ENCODE results near the gene TMEM213.

The TMEM213 gene

DNA sequence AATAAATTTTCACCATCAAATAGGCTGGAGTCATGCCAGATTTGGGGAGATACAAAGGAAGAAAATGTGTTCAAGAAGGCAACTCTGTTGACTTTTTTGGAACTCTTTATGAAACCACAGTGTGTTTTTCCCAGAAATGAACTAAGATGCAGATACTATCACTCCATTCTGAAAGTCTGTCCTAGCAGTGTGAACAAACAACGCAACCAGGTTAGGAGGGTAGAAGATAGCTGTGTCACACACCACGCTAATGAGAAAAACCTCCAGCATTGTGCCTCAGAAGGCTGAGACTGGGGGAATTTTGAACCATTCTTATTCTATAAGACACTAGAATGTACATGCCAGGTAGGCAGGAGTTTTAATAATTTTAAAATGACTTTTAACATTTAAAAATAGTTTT, 16.2 kb downstream of the TMEM213 start:
- peak overlapping the region; percentile 14 for H3K4me3 Mint-ChIP-seq
- H3K9me3 Mint-ChIP-seq = peaks cover 5% of the 10 kb centered on the region
- peaks cover 30% of the 10 kb centered on the region for H3K4me1 Mint-ChIP-seq (ENCODE audit: low read depth)
- H3K36me3 Mint-ChIP-seq (ENCODE audit: low read depth) = no peaks in the 10 kb centered on the region
- peak overlapping the region; percentile 84 for H3K27ac Mint-ChIP-seq
- peaks cover 4% of the 10 kb centered on the region for H3K27me3 Mint-ChIP-seq (ENCODE audit: low read depth)

DNA sequence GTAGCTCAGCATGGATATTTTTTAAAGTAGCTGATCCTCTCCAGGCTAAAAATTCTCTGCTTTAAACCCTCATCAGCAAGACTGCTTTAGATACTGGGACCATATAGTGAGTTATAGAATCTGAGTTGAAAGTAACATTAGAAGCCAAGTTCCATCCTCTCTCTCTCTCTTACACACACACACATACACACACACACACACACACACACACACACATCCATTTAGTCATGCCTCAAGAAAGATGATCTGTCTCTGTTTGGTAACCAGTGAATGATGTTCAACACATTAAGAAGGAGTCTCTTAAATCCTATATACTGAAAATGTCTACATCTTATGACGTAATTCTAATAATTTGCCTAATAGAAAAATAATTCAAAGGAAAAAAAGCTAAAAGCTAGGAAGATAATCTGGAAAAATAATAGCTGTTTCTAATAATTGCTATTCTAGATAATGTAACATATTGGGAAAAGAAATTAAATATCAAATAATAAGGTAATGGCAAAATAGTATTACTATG, 17.1 kb downstream of the TMEM213 start:
- Mint-ChIP-seq H3K27ac (peak overlapping the region; percentile 0), H3K9me3 (peaks cover 5% of the 10 kb centered on the region), H3K27me3 (ENCODE audit: low read depth) (peaks cover 4% of the 10 kb centered on the region), H3K4me3 (peak overlapping the region; percentile 1), H3K36me3 (ENCODE audit: low read depth) (no peaks in the 10 kb centered on the region), H3K4me1 (ENCODE audit: low read depth) (peaks cover 30% of the 10 kb centered on the region)

DNA sequence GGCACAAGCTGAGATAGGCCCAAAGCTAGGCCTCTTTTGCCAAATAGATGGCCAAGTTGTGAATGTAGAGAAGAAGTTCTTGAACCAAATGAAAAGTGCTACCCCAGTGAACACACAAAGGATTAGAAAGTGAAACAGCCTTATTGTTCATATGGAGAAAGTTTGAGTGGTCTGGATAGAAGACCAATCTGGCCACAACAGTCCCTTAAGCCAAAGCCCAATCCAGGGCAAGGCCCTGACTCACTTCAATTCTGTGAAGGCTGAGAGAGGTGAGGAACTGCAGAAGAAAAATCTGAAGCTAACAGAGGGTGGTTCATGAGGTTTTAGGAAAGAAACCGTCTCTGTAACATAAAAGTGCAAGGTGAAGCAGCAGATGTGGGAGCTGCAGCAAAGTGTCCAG, 18.9 kb downstream of the TMEM213 start:
- no peak overlapping the region for H3K4me3 Mint-ChIP-seq
- peaks cover 5% of the 10 kb centered on the region for H3K9me3 Mint-ChIP-seq
- no peaks in the 10 kb centered on the region for H3K36me3 Mint-ChIP-seq (ENCODE audit: low read depth)
- H3K27me3 Mint-ChIP-seq (ENCODE audit: low read depth) = no peaks in the 10 kb centered on the region
- peaks cover 30% of the 10 kb centered on the region for H3K4me1 Mint-ChIP-seq (ENCODE audit: low read depth)
- no peak overlapping the region for H3K27ac Mint-ChIP-seq

DNA sequence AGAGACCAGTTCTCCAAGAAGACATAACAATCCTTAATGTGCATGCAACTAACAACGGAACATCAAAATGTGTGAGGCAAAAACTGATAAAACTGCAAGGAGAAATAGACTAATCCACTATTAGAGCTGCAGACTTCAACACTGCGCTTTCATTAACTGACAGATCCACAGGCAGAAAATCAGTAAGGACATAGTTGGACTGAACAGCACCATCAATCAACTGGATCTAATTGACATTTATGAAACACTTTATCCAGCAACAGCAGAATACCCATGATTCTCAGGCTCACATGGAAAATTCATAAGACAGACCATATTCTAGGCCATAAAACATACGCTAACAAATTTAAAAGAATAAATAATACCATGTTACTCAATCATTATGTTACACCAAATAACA, 21.8 kb downstream of the TMEM213 start:
- H3K36me3 Mint-ChIP-seq (ENCODE audit: low read depth) = no peaks in the 10 kb centered on the region
- H3K9me3 Mint-ChIP-seq = peaks cover 5% of the 10 kb centered on the region
- no peaks in the 10 kb centered on the region for H3K27me3 Mint-ChIP-seq (ENCODE audit: low read depth)
- no peak overlapping the region for H3K4me3 Mint-ChIP-seq
- H3K4me1 Mint-ChIP-seq (ENCODE audit: low read depth) = peaks cover 16% of the 10 kb centered on the region
- H3K27ac Mint-ChIP-seq = no peak overlapping the region

DNA sequence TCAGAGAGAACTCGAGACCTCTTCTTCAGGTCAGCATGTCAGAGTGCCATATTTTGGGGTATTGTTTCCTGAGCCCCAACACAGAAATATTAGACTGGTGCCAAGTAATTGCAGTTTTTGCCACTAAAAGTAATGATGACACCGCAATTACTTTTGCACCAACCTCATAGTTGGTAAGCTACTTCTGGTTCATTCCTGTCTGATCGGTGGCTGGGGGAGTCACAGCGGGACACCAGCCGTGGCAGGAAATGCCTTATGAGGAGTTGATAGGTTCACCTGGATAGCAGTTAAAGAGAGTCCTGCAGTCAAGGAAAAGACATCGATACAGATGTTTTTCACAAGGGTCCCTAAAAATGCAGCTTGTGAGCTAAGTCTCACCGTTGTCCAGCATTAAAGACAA, 24.1 kb downstream of the TMEM213 start:
- Mint-ChIP-seq H3K4me3 (no peak overlapping the region), H3K36me3 (ENCODE audit: low read depth) (no peaks in the 10 kb centered on the region), H3K4me1 (ENCODE audit: low read depth) (peaks cover 10% of the 10 kb centered on the region), H3K27me3 (ENCODE audit: low read depth) (no peaks in the 10 kb centered on the region), H3K9me3 (peaks cover 9% of the 10 kb centered on the region), H3K27ac (no peak overlapping the region)

DNA sequence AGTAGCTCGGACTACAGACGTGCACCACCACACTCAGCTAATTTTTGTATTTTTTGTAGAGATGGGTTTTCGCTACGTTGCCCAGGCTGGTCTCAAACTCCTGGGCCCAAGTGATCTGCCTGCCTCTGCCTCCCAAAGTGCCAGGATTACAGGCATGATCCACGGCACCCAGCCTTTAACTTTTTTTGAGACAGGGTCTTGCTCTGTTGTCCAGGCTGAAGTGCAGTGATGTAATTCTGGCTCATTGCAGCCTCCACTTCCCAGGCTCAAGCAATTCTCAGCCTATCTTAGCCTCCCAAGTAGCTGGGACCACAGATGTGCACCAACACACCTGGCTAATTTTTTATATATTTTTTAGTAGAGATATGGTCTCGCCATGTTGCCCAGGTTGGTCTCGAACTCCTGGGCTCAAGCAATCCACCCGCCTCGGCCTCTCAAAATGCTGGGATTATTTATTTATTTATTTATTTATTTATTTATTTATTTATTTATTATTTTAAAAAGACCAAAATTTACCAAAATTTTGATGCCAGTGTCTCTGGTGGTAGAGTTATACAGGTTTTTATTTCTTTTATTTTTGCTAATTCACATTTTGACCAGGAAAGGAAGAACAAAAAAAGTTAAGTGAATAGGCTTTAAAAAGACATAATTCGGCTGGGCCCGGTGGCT, 25.2 kb downstream of the TMEM213 start:
- H3K9me3 Mint-ChIP-seq = peaks cover 9% of the 10 kb centered on the region
- no peaks in the 10 kb centered on the region for H3K36me3 Mint-ChIP-seq (ENCODE audit: low read depth)
- H3K27ac Mint-ChIP-seq = no peak overlapping the region
- H3K27me3 Mint-ChIP-seq (ENCODE audit: low read depth) = peaks cover 3% of the 10 kb centered on the region
- H3K4me1 Mint-ChIP-seq (ENCODE audit: low read depth) = peaks cover 10% of the 10 kb centered on the region
- no peak overlapping the region for H3K4me3 Mint-ChIP-seq

DNA sequence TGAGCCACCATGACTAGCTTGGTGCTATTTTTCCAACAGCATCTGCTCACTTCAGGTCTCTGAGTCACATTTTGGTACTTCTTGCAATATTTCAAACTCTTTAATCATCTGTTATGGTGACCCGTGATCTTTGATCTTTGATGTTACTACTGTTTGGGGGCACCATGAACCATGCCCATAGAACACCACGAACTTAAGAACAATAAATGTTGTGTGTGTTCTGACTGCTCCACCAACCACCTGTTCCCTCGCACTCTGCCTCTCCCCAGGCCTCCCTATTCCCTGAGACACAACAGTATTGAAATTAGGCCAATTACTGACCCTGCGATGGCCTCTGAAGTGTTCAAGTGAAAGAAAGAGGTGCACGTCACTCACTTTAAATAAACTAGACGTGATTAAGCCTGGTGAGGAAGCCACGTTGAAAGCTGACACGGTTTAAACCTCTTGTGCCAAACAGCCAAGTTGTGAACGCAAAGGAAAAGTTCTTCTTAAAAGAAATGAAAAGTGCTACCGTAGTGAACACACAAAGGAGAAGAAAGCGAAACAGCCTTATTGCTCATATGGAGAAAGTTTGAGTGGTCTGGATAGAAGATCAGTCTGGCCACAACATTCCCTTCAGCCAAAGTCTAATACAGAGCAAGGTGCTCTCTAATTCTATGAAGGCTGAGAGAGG, 27.4 kb downstream of the TMEM213 start:
- Mint-ChIP-seq H3K36me3 (ENCODE audit: low read depth) (no peaks in the 10 kb centered on the region), H3K9me3 (peaks cover 4% of the 10 kb centered on the region), H3K27me3 (ENCODE audit: low read depth) (peaks cover 3% of the 10 kb centered on the region), H3K27ac (peak overlapping the region; percentile 53), H3K4me3 (no peak overlapping the region), H3K4me1 (ENCODE audit: low read depth) (peaks cover 8% of the 10 kb centered on the region)

DNA sequence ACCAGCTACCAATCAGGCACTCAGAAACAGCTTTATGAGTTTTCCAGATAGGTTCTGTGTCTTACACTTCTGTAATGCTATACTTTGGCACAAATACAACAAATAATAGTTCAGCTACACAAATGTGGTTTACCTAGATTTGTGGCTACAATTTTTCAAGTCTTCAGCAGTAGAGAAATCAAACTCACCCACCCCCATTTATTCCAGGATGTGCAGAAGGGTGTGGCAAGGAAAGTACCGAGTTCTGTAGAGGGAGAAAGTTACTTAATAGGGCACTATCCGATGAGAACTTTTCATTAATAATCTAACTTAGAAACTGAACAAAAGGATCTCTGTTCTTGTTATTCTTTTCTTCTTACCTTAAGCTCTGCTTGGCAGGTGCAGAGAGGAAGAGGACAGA, 30.5 kb downstream of the TMEM213 start:
- Mint-ChIP-seq H3K27ac (no peak overlapping the region), H3K27me3 (ENCODE audit: low read depth) (peaks cover 10% of the 10 kb centered on the region), H3K36me3 (ENCODE audit: low read depth) (no peaks in the 10 kb centered on the region), H3K4me3 (no peak overlapping the region), H3K4me1 (ENCODE audit: low read depth) (peaks cover 8% of the 10 kb centered on the region), H3K9me3 (peaks cover 4% of the 10 kb centered on the region)

DNA sequence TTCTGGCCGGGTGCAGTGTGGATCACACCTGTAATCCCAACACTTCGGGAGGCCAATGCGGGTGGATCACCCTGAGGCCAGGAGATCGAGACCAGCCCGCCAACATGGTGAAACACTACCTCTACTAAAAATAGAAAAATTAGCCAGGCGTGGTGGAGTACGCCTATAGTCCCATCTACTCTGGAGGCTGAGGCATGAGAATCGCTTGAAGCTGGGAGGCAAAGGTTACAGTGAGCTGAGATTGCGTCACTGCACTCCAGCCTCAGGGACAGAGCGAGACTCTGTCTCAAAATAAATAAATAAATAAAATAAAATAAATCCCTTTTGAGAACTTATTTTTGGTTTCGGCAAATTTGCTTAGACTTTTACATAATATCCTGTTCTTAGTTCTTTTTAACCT, 31.5 kb downstream of the TMEM213 start:
- Mint-ChIP-seq H3K36me3 (ENCODE audit: low read depth) (no peaks in the 10 kb centered on the region), H3K27me3 (ENCODE audit: low read depth) (peaks cover 14% of the 10 kb centered on the region), H3K27ac (no peak overlapping the region), H3K9me3 (peaks cover 4% of the 10 kb centered on the region), H3K4me1 (ENCODE audit: low read depth) (peaks cover 13% of the 10 kb centered on the region), H3K4me3 (no peak overlapping the region)

DNA sequence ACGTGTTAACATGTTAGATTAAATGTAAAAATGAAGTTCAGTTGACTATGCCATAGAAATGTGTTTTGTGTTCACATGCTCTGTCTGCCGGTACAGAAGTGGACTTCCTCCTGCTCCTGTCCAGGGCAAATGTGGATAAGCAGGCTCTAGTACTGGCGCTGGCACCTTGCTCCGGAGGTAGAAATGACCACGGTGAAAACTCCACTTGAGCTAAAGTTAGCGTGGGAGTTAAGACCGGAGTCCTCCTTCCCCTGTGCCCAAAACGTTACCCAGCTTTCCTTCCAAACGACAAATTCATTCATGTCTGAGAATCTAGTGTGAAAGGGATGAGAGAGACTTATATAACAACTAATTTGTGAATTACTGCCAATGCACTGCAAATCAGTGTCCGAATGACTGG, 35.2 kb downstream of the TMEM213 start:
- no peaks in the 10 kb centered on the region for H3K36me3 Mint-ChIP-seq (ENCODE audit: low read depth)
- peaks cover 10% of the 10 kb centered on the region for H3K27me3 Mint-ChIP-seq (ENCODE audit: low read depth)
- H3K27ac Mint-ChIP-seq = no peak overlapping the region
- H3K4me3 Mint-ChIP-seq = no peak overlapping the region
- H3K4me1 Mint-ChIP-seq (ENCODE audit: low read depth) = peaks cover 9% of the 10 kb centered on the region
- H3K9me3 Mint-ChIP-seq = no peaks in the 10 kb centered on the region

DNA sequence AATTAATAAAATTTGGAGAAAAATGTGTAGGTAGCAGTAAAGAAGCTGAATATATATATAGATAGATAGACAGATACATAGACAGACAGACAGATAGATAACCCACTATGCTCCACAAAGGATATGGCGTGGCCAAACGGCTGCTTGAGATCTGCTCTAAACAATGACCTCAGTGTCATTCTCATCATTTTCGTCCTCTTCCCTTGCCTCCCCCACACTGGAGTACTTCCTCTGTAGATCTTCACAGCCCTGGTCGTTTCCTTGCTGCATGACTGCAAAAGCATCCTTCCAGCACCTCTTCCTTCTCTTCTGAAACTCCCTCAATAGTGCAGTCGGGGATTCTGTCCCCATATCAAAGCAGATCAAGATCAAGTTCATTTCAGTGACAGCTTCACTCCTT, 35.8 kb downstream of the TMEM213 start:
- Mint-ChIP-seq H3K4me1 (ENCODE audit: low read depth) (peaks cover 9% of the 10 kb centered on the region), H3K27me3 (ENCODE audit: low read depth) (peaks cover 10% of the 10 kb centered on the region), H3K9me3 (no peaks in the 10 kb centered on the region), H3K27ac (peak overlapping the region; percentile 1), H3K36me3 (ENCODE audit: low read depth) (no peaks in the 10 kb centered on the region), H3K4me3 (no peak overlapping the region)

DNA sequence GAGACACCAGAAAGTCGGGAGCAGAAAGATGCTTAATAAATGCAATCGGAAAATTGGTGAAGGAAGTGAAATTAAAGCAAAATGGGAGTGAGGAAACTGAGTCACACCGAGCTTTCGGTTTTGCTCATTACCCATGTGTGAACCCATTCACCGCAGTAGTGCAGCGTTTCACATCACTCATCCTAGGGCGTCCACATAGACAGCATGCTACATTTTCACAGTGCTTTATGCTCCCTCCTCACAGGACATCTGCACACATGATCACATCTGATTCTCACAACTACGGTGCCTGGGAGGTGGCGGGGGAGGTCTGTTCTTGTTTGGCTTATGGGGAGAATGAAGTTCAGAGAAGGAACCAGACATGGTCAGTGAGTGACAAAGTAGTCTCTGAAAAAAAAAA, 36.8 kb downstream of the TMEM213 start:
- H3K4me3 Mint-ChIP-seq = no peak overlapping the region
- H3K27me3 Mint-ChIP-seq (ENCODE audit: low read depth) = peaks cover 13% of the 10 kb centered on the region
- peak overlapping the region; percentile 24 for H3K27ac Mint-ChIP-seq
- no peaks in the 10 kb centered on the region for H3K9me3 Mint-ChIP-seq
- H3K4me1 Mint-ChIP-seq (ENCODE audit: low read depth) = peaks cover 9% of the 10 kb centered on the region
- no peaks in the 10 kb centered on the region for H3K36me3 Mint-ChIP-seq (ENCODE audit: low read depth)

DNA sequence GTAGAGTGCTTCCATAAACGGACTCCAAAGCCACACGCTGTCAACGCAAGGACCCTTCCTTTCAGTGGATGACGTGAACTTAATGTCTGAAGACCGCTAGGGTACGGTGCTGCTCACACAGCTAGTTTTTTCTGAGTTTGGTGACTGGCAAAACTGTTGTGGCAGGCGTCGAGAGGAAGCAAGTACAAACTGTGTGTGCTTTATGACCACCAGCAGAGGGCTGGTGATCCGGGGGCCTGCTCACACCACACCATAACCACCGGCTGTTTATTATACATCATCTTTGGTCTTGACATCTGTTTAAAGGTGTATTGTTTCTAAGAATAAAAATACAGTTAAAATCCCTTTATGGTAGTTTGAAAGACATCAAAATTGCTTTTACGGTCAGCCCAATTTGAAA, 37.3 kb downstream of the TMEM213 start:
- Mint-ChIP-seq H3K27me3 (ENCODE audit: low read depth) (peaks cover 13% of the 10 kb centered on the region), H3K27ac (no peak overlapping the region), H3K36me3 (ENCODE audit: low read depth) (no peaks in the 10 kb centered on the region), H3K4me3 (no peak overlapping the region), H3K9me3 (no peaks in the 10 kb centered on the region), H3K4me1 (ENCODE audit: low read depth) (peaks cover 9% of the 10 kb centered on the region)

DNA sequence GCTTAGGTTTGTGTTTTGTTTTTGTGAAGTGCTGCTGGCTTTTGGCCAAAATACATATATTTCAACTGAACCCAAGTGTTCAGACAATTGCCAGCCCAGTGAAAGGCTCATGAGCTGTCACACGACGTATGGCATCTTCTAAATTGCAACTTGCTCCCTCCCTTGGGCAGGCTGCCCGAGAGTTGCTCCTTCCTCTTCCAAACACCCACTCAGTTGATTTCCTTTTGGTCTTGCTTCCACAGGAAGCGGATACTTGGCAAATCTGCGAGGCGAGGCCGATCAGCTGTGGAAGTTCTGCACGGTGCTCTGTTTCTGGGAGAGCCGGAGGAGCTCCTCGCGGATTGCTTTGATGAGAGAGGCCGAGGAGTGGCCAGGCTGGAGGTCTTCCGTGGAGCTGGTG, 39.8 kb downstream of the TMEM213 start:
- Mint-ChIP-seq H3K4me1 (ENCODE audit: low read depth) (peaks cover 9% of the 10 kb centered on the region), H3K36me3 (ENCODE audit: low read depth) (no peaks in the 10 kb centered on the region), H3K27me3 (ENCODE audit: low read depth) (peaks cover 6% of the 10 kb centered on the region), H3K9me3 (no peaks in the 10 kb centered on the region), H3K4me3 (no peak overlapping the region), H3K27ac (no peak overlapping the region)

DNA sequence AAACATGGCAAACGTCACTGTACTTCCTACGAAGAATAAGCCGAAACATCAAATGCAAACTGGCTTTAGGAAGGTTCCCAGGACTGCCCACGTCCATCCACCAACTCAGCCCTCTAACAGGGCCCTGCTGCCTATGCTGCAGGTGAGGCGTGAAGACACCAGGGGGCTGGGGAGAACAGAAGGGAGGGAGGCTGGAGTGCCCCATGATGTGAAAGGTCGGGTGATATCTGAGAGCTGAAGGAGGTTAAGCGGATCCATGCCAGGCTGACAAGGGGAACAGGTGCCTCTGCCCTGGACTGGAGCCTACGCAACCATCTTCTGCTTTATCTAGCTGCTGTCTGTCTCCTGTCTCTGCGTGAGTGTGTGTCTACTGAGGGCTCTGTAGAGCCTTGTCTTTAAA, 40.4 kb downstream of the TMEM213 start:
- Mint-ChIP-seq H3K27me3 (ENCODE audit: low read depth) (peaks cover 6% of the 10 kb centered on the region), H3K4me3 (no peak overlapping the region), H3K27ac (no peak overlapping the region), H3K9me3 (no peaks in the 10 kb centered on the region), H3K4me1 (ENCODE audit: low read depth) (peaks cover 9% of the 10 kb centered on the region), H3K36me3 (ENCODE audit: low read depth) (no peaks in the 10 kb centered on the region)

All from T-helper 1 cell treated with Interleukin-12 subunit alpha and Interleukin-12 subunit beta and Interleukin-4 antibody, amounts not matched to agents 30 μg/mL and 1 μg/mL, for 36 hours (primary cell).